ENCODE data around the gene CLN5. TPM values are rescaled to one million over a fixed set of nuclear protein-coding genes. Genes with fewer than 3 reads are reported as not detected.

Gene CLN5
- polyA plus RNA-seq, 1 experiment = 38.6 TPM

DNA sequence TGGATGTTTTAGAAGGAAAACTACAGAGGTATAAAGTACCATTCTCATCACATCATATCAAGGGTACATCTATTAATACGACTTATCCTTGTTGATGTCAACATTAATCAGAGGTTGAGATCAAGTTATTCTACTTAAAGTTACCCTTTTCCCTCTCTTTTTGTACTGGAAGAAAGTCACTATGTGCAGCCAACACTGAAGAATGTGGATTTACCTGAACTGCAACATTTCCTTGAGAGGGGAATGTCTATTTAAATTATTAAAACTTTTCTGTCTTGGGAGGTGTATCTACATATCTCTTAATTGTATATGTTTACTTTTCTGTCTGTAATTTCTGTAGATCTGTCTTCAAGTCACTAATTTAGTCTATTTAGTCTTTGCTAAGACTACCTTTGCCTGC is 37.6 kb downstream of the CLN5 start:
- POLR2A ChIA-PET = no interaction called here
- no peak for DNase-seq (ENCODE audit: low read depth, low spot score)
- H3K27ac ChIP-seq (ENCODE audit: low read depth, low read length) = no peak overlapping the region
- H3K4me3 ChIP-seq (ENCODE audit: low read depth, low read length) = no peak overlapping the region
- TF ChIP-seq, protein P1, sequence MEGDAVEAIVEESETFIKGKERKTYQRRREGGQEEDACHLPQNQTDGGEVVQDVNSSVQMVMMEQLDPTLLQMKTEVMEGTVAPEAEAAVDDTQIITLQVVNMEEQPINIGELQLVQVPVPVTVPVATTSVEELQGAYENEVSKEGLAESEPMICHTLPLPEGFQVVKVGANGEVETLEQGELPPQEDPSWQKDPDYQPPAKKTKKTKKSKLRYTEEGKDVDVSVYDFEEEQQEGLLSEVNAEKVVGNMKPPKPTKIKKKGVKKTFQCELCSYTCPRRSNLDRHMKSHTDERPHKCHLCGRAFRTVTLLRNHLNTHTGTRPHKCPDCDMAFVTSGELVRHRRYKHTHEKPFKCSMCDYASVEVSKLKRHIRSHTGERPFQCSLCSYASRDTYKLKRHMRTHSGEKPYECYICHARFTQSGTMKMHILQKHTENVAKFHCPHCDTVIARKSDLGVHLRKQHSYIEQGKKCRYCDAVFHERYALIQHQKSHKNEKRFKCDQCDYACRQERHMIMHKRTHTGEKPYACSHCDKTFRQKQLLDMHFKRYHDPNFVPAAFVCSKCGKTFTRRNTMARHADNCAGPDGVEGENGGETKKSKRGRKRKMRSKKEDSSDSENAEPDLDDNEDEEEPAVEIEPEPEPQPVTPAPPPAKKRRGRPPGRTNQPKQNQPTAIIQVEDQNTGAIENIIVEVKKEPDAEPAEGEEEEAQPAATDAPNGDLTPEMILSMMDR (IDR thresholded peaks at IDR 0.05; ENCODE audit: low read depth, low read length) = no peak
- CTCF ChIA-PET = no interaction called here
- no peaks in the 10 kb centered on the region for H3K9me3 ChIP-seq (ENCODE audit: control insufficient read depth, insufficient read depth, low read length)
- no peaks in the 10 kb centered on the region for H3K27me3 ChIP-seq (ENCODE audit: control insufficient read depth, insufficient read depth, low read length)

GRCh38 chr13:77031656-77032243 is 39.9 kb downstream of the CLN5 start:
- CTCF ChIA-PET = interaction anchor here (1.0 to 1.5 kb wide), 2 partner anchors 54 to 447 kb away, joined by 3 to 11 read pairs; no protein-coding TSS in a partner anchor
- DNase-seq (ENCODE audit: low read depth, low spot score) = no peak
- H3K9me3 ChIP-seq (ENCODE audit: control insufficient read depth, insufficient read depth, low read length) = no peaks in the 10 kb centered on the region
- no peak overlapping the region for H3K27ac ChIP-seq (ENCODE audit: low read depth, low read length)
- POLR2A ChIA-PET = no interaction called here
- H3K4me3 ChIP-seq (ENCODE audit: low read depth, low read length) = no peak overlapping the region
- TF ChIP-seq, protein P1 (IDR thresholded peaks at IDR 0.05; ENCODE audit: low read depth, low read length) = no peak
- no peaks in the 10 kb centered on the region for H3K27me3 ChIP-seq (ENCODE audit: control insufficient read depth, insufficient read depth, low read length)

GRCh38 chr13:77033717-77034302 is 41.9 kb downstream of the CLN5 start:
- POLR2A ChIA-PET = no interaction called here
- TF ChIP-seq, protein P1 (IDR thresholded peaks at IDR 0.05; ENCODE audit: low read depth, low read length) = no peak
- no peak for DNase-seq (ENCODE audit: low read depth, low spot score)

DNA sequence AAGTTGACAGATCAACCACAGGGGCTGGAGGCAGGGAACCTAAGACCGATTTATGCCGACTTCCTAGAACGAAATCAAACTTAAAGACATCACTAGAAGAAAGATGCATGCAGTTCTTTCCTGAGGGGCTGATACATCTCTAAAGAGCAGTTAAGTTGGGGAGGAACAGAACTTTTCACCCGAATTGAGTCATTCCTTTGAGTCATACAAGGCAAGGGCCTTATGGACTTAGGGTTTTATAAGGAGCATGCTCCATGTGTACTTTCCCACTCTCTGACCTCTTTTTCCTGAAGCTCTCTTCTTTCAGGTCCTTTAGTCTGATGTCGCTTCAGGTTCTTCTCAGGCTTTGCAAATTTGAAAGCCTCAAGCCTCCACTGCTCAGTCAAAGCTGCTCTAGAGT is 43.0 kb downstream of the CLN5 start:
- CTCF ChIA-PET = no interaction called here
- POLR2A ChIA-PET = no interaction called here

More at GRCh38 chr13:77033717-77034302, 41.9 kb downstream of the CLN5 start:
- Histone ChIP-seq H3K4me3 (ENCODE audit: low read depth, low read length) (no peak overlapping the region), H3K27ac (ENCODE audit: low read depth, low read length) (no peak overlapping the region), H3K9me3 (ENCODE audit: control insufficient read depth, insufficient read depth, low read length) (no peaks in the 10 kb centered on the region), H3K27me3 (ENCODE audit: control insufficient read depth, insufficient read depth, low read length) (no peaks in the 10 kb centered on the region)
- CTCF ChIA-PET = interaction anchor here (0.7 kb wide), 1 partner anchor 19 kb away, joined by 5 read pairs; no protein-coding TSS in a partner anchor

GRCh38 chr13:77036279-77036678 is 44.4 kb downstream of the CLN5 start:
- H3K9me3 ChIP-seq (ENCODE audit: control insufficient read depth, insufficient read depth, low read length) = no peaks in the 10 kb centered on the region
- no peak for DNase-seq (ENCODE audit: low read depth, low spot score)
- ChIA-PET POLR2A (no interaction called here), CTCF (no interaction called here)
- no peaks in the 10 kb centered on the region for H3K27me3 ChIP-seq (ENCODE audit: control insufficient read depth, insufficient read depth, low read length)
- no peak overlapping the region for H3K27ac ChIP-seq (ENCODE audit: low read depth, low read length)
- TF ChIP-seq, protein P1 (IDR thresholded peaks at IDR 0.05; ENCODE audit: low read depth, low read length) = no peak
- H3K4me3 ChIP-seq (ENCODE audit: low read depth, low read length) = no peak overlapping the region

More for the DNA sequence above, 43.0 kb downstream of the CLN5 start:
- H3K4me3 ChIP-seq (ENCODE audit: low read depth, low read length) = no peak overlapping the region
- DNase-seq (ENCODE audit: low read depth, low spot score) = no peak
- H3K9me3 ChIP-seq (ENCODE audit: control insufficient read depth, insufficient read depth, low read length) = no peaks in the 10 kb centered on the region
- H3K27ac ChIP-seq (ENCODE audit: low read depth, low read length) = no peak overlapping the region
- H3K27me3 ChIP-seq (ENCODE audit: control insufficient read depth, insufficient read depth, low read length) = no peaks in the 10 kb centered on the region
- TF ChIP-seq, protein P1 (IDR thresholded peaks at IDR 0.05; ENCODE audit: low read depth, low read length) = no peak

Measured in AG04450 (cell line).